Gastroesophageal sphincter (tissue), 4 donors: ENCODE results near the gene PNPO. TPM values are rescaled to one million over a fixed set of nuclear protein-coding genes. Genes with fewer than 3 reads are reported as not detected.

Experiments used
- ATAC-seq: fragments of 150-250 bp; one replicate; pipeline ENCODE4 v1.9.1; 2016; ENCODE audit warnings: mild to moderate bottlenecking, moderate library complexity
- H3K27ac ChIP-seq, 4 donors: fragments of 200-600 bp; sonication (generic) in 3 of 4; 1 replicate in 3 of 4; 2 replicates in 1 of 4; pipeline ENCODE4 v1.5.1; 2016 to 2019
- H3K27me3 ChIP-seq: fragments of 200-600 bp; sonication (generic); one replicate; pipeline ENCODE4 v1.5.1; 2019
- H3K36me3 ChIP-seq, 2 donors: fragments of 200-600 bp; sonication (generic); one replicate each; pipeline ENCODE4 v1.5.1; 2019; ENCODE audit warnings: control low read depth in 1 of 2
- H3K4me1 ChIP-seq, 3 donors: fragments of 200-600 bp; sonication (generic); 1 replicate in 2 of 3; 2 replicates in 1 of 3; pipeline ENCODE4 v1.5.1; 2016 to 2019; ENCODE audit warnings: control low read depth in 2 of 3
- H3K4me3 ChIP-seq, 2 donors: fragments of 200-600 bp; sonication (generic); one replicate each; pipeline ENCODE4 v1.5.1; 2019; ENCODE audit warnings: mild to moderate bottlenecking in 1 of 2, moderate library complexity in 1 of 2
- H3K9me3 ChIP-seq, 3 donors: fragments of 200-600 bp; sonication (generic); one replicate each; pipeline ENCODE4 v1.5.1; 2017 to 2019; ENCODE audit warnings: control low read depth in 2 of 3
- CTCF ChIP-seq, 4 experiments: fragments of 200-600 bp in 2 of 4; fragments of 450-650 bp in 2 of 4; sonication (generic) in 1 of 4; IDR thresholded peaks; one replicate each; pipeline ENCODE4 v1.5.1; 2017 to 2019; ENCODE audit warnings: antibody characterized with exemption in 4 of 4, mild to moderate bottlenecking in 2 of 4, moderate library complexity in 2 of 4
- EP300 ChIP-seq: sonication (generic); formaldehyde crosslinking; IDR thresholded peaks from one replicate; pipeline ENCODE4 v1.6.1; 2017; ENCODE audit warnings: antibody characterized with exemption, mild to moderate bottlenecking
- POLR2A ChIP-seq, 2 donors: fragments of 450-650 bp; IDR thresholded peaks; one replicate each; pipeline ENCODE4 v1.6.1; 2017; ENCODE audit warnings: antibody characterized with exemption in 2 of 2, mild to moderate bottlenecking in 2 of 2, moderate library complexity in 1 of 2
- POLR2AphosphoS5 ChIP-seq: sonication (generic); formaldehyde crosslinking; IDR thresholded peaks from one replicate; pipeline ENCODE4 v1.6.1; 2017; ENCODE audit warnings: antibody characterized with exemption
- WGBS, 2 donors: methylation state at CpG; one replicate each; pipeline ENCODE4 v1.1.5; 2018; ENCODE audit warnings: low coverage in 1 of 2; 5-methylcytosine and 5-hydroxymethylcytosine counted together
- total RNA-seq, 4 donors: library from RNA; depleted of rRNA; stranded (reverse); fragments of >200 nt; gene quantifications; one replicate each; pipeline ENCODE4 v1.1.0, GENCODE V29; 2016

Gene PNPO
- total RNA-seq, 4 donors from 2014 or later = 20.3 to 43.9 (median 21.9) TPM

DNA sequence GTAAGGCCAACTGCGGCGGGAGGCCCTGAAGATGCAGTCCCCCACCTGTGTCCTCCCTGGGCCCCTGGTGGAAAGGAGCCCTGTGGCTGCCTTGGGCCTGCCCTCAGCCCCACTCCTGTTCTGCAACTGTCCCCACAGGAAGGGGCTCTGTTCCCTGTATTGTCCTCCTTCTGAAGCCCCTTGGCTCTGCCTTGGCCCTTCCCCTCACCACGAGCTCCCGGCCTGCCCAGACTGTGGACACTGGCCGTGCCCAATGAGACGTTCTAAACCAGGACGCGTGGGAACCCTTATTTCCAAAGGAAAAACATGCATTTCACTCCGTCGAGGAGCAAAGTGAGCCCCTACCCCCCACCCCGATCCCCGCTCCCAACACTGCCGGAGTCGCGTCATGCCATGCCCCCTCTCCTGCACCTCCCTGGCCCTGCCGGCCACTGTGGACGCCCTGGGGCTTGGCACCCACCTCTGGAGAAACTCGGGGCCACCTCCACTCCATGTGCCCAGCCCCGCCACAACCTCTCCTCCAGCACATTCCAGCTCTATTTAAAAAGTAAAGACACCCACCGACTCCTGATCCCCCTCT is 13.5 kb upstream of the PNPO start:
- Histone ChIP-seq H3K27ac (no peak overlapping the region), H3K27me3 (no peaks in the 10 kb centered on the region), H3K4me3 (no peak overlapping the region), H3K9me3 (no peaks in the 10 kb centered on the region), H3K36me3 (peaks cover 0 to 79% of the 10 kb centered on the region in 2 donors), H3K4me1 (peaks cover 0 to 16% (median 0%) of the 10 kb centered on the region in 3 donors)
- WGBS, 2 donors = 40 to 86% methylated on average over 1 to 10 of the region's 20 CpGs
- TF ChIP-seq EP300 (no peak), CTCF (IDR thresholded peaks at IDR 0.05) (no peak), POLR2A (IDR thresholded peaks at IDR 0.05) (no peak), POLR2AphosphoS5 (no peak)
- no peak for ATAC-seq

GRCh38 chr17:47928415-47928814 is 13.0 kb upstream of the PNPO start:
- H3K36me3 ChIP-seq = peaks cover 0 to 73% of the 10 kb centered on the region in 2 donors
- TF ChIP-seq POLR2AphosphoS5 (no peak), EP300 (no peak), POLR2A (IDR thresholded peaks at IDR 0.05) (no peak), CTCF (IDR thresholded peaks at IDR 0.05) (no peak)
- no peaks in the 10 kb centered on the region for H3K27me3 ChIP-seq
- H3K4me3 ChIP-seq = no peak overlapping the region
- no peak for ATAC-seq
- H3K27ac ChIP-seq = no peak overlapping the region
- peaks cover 0 to 16% (median 0%) of the 10 kb centered on the region in 3 donors for H3K4me1 ChIP-seq
- WGBS, 2 donors = 57 to 70% methylated on average over 2 of the region's 2 CpGs
- no peaks in the 10 kb centered on the region for H3K9me3 ChIP-seq

- ATAC-seq = peak; percentile 44
- TF ChIP-seq EP300 = no peak
- no peak for TF ChIP-seq POLR2A (IDR thresholded peaks at IDR 0.05)
- TF ChIP-seq POLR2AphosphoS5 = no peak
- no peak for TF ChIP-seq CTCF (IDR thresholded peaks at IDR 0.05)
- Histone ChIP-seq H3K36me3 (peaks cover 0 to 64% of the 10 kb centered on the region in 2 donors), H3K4me3 (no peak overlapping the region), H3K4me1 (peaks cover 0 to 16% (median 0%) of the 10 kb centered on the region in 3 donors), H3K27me3 (no peaks in the 10 kb centered on the region), H3K9me3 (no peaks in the 10 kb centered on the region), H3K27ac (peak overlapping the region in 2 of 4 donors; percentile 22 to 41)
- WGBS, 2 donors = 57 to 92% methylated on average over 2 to 4 of the region's 10 CpGs
These were observed 12.0 kb upstream of the PNPO start for GRCh38 chr17:47929218-47930000.

GRCh38 chr17:47931848-47932247 is 9.5 kb upstream of the PNPO start:
- H3K27me3 ChIP-seq = no peaks in the 10 kb centered on the region
- no peak for ATAC-seq
- TF ChIP-seq POLR2A (IDR thresholded peaks at IDR 0.05) (no peak), EP300 (no peak), CTCF (IDR thresholded peaks at IDR 0.05) (no peak), POLR2AphosphoS5 (no peak)
- H3K36me3 ChIP-seq = peaks cover 0 to 39% of the 10 kb centered on the region in 2 donors
- H3K4me1 ChIP-seq = peaks cover 0 to 16% (median 0%) of the 10 kb centered on the region in 3 donors
- no peaks in the 10 kb centered on the region for H3K9me3 ChIP-seq
- no peak overlapping the region for H3K4me3 ChIP-seq
- 85 to 94% methylated on average over 3 of the region's 4 CpGs for WGBS, 2 donors
- H3K27ac ChIP-seq = no peak overlapping the region
